M059J (cell line): ENCODE results near the gene UGT1A5. TPM values are rescaled to one million over a fixed set of nuclear protein-coding genes. Genes with fewer than 3 reads are reported as not detected.
"Not testable (repeated sequence)": the region's sequence is repeated elsewhere in the genome, so short reads cannot be mapped to it uniquely, and the experiment has no call there.

Experiments used
- DNase-seq: peaks from one replicate; pipeline ENCODE4 v3.0.0-alpha.2; 2012; ENCODE audit warnings: low read depth
- total RNA-seq: library from RNA; depleted of rRNA; stranded (reverse); fragments of >200 nt; shearing (Covaris generic); gene quantifications from 2 replicates; pipeline ENCODE4 v1.2.3, GENCODE V29; 2014

UGT1A5 gene
- total RNA-seq, 1 experiment from 2014 or later = not detected

GRCh38 chr2:233745838-233746237 lies 33.1 kb downstream of the UGT1A5 start:
- not testable (repeated sequence) for DNase-seq

- DNase-seq = peak; percentile 17
Observed at GRCh38 chr2:233746475-233747282, 34.0 kb downstream of the UGT1A5 start.

GRCh38 chr2:233747283-233747544 lies 34.5 kb downstream of the UGT1A5 start:
- DNase-seq = no peak

- DNase-seq = not testable (repeated sequence)
Observed at GRCh38 chr2:233750689-233751088, 38.0 kb downstream of the UGT1A5 start.

- not testable (repeated sequence) for DNase-seq
Observed at GRCh38 chr2:233751212-233752009, 38.7 kb downstream of the UGT1A5 start.

GRCh38 chr2:233754872-233755611 lies 42.3 kb downstream of the UGT1A5 start:
- no peak for DNase-seq

- no peak for DNase-seq
Observed at GRCh38 chr2:233756429-233757081, 43.8 kb downstream of the UGT1A5 start.

GRCh38 chr2:233758141-233758540 lies 45.4 kb downstream of the UGT1A5 start:
- DNase-seq = no peak

- DNase-seq = no peak
Observed at GRCh38 chr2:233758849-233759248, 46.1 kb downstream of the UGT1A5 start.

- no peak for DNase-seq
Observed at GRCh38 chr2:233760043-233760442, 47.3 kb downstream of the UGT1A5 start, which contains the start of gene UGT1A1. UGT1A1 (plus strand) TSS chr2:233760270; CDS start chr2:233760288, 18 bp downstream.

- DNase-seq = peak; percentile 40
Observed at GRCh38 chr2:233761040-233761769, 48.5 kb downstream of the UGT1A5 start.

- DNase-seq = peak; percentile 84
Observed at GRCh38 chr2:233764264-233764663, 51.6 kb downstream of the UGT1A5 start.

- peak; percentile 62 for DNase-seq
Observed at GRCh38 chr2:233764761-233765160, 52.1 kb downstream of the UGT1A5 start.

- no peak for DNase-seq
Observed at GRCh38 chr2:233766416-233766815, 53.7 kb downstream of the UGT1A5 start.

GRCh38 chr2:233768076-233768475 lies 55.4 kb downstream of the UGT1A5 start:
- DNase-seq = peak; percentile 7

GRCh38 chr2:233769260-233769659 lies 56.6 kb downstream of the UGT1A5 start:
- DNase-seq = no peak

- no peak for DNase-seq
Observed at GRCh38 chr2:233772153-233772552, 59.4 kb downstream of the UGT1A5 start.

- DNase-seq = no peak
Observed at GRCh38 chr2:233772583-233772982, 59.9 kb downstream of the UGT1A5 start.

GRCh38 chr2:233773854-233774253 lies 61.1 kb downstream of the UGT1A5 start:
- DNase-seq = no peak

GRCh38 chr2:233775414-233775813 lies 62.7 kb downstream of the UGT1A5 start:
- no peak for DNase-seq

GRCh38 chr2:233778030-233778429 lies 65.3 kb downstream of the UGT1A5 start, which contains the start of gene MROH2A:
MROH2A (plus strand) TSS chr2:233778330; CDS start chr2:233779359, 1,029 bp downstream.
- no peak for DNase-seq
